ENCODE measurements around the gene RAB37. TPM values are rescaled to one million over a fixed set of nuclear protein-coding genes. Genes with fewer than 3 reads are reported as not detected.

Gene RAB37
- total RNA-seq, 4 donors from 2014 or later = 0.48 to 3.0 (median 1.4) TPM

DNA sequence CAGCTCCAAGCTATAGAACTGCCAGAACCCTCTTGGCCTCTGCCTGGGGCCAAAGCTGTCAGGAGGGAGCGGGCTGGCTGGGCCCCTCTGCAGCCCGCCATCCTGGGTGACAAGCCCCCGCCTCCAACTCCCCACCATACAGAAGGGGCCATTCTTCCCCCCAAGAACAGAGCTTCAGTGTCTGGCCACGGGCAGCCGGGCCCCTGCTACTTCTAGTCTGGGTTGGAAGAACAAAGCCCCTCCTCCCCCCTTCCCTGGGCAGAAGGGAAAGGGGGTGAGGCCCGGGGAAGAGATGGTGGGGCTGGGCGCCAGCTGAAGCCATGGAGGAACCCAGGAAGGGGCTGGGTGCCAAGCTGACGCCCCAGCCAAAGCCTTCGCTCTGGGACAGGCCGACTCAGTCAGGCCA lies 30.1 kb downstream of the RAB37 start:
- no peak for ATAC-seq (ENCODE audit: low FRiP score)
- no peak for TF ChIP-seq CTCF (IDR thresholded peaks at IDR 0.05)

GRCh38 chr17:74768069-74768762 lies 31.2 kb downstream of the RAB37 start:
- no peak for DNase-seq (ENCODE audit: low spot score)

More for the DNA sequence above, 30.1 kb downstream of the RAB37 start:
- no peak for DNase-seq (ENCODE audit: low spot score)

GRCh38 chr17:74768763-74769114 lies 31.7 kb downstream of the RAB37 start:
- ATAC-seq (ENCODE audit: low FRiP score) (no peak), DNase-seq (ENCODE audit: low spot score) (no peak)
- no peak for TF ChIP-seq CTCF (IDR thresholded peaks at IDR 0.05)

More at GRCh38 chr17:74768069-74768762, 31.2 kb downstream of the RAB37 start:
- no peak for ATAC-seq (ENCODE audit: low FRiP score)
- no peak for TF ChIP-seq CTCF (IDR thresholded peaks at IDR 0.05)

DNA sequence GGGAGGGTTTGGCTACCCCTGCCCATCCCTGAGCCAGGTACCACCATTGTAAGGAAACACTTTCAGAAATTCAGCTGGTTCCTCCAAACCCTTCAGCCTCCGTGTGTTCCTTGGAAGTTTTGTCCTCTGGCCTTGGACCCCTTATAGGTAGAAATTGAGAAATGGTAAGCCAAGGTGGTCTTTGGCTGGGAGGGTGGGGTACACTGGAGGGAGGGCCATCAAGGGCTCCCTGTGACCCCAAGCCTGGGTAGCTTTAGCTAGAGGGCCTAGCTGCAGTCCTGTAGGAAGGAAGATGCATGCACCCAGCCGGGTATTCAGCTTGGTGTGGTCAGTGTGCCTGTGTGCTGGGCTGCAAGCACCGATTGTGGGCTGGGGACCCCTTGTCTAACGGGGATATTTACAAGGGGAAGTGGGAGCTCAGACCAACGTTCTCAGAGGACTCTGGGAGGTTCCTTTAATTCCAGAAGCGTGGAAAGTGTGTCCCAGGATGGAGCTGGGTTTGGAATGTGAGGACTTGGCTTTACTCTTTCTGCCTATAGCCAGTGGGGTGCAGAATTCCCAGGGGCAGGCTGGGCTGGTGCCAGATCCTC lies 32.3 kb downstream of the RAB37 start:
- ATAC-seq (ENCODE audit: low FRiP score) = no peak
- DNase-seq (ENCODE audit: low spot score) = no peak
- no peak for TF ChIP-seq CTCF (IDR thresholded peaks at IDR 0.05)

DNA sequence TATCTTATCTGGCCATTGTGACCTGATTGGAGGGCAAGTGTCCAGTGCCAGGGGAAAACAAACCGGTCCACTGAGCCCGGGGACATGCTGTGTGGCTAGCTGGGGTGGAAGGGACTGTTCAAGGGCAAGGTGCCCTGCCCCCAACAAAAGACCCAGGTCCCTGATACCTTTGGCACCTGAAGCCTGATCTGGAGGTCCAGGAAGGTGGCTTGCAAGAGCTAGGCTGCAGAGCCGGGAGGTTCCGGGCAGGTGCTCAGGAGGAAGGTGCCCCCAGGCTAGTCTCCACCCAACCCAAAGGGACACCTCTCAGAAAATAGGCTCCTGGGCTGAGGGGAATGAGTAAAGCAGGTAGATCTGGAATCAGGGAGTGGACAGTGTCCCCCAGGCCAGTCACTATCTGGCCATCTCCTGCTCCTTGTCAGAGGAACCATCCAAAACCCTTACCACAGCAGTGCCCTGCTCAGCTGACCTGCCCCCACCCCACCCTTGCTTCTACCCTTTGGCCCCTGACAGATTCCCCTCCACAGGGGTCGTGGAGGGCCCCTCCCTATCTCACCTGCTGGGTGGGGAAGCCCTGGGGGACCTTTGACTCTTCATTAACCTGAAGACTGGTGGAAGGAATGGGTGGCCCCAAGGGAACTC lies 32.9 kb downstream of the RAB37 start:
- TF ChIP-seq CTCF (IDR thresholded peaks at IDR 0.05) = no peak
- DNase-seq (ENCODE audit: low spot score) (no peak), ATAC-seq (ENCODE audit: low FRiP score) (no peak)

DNA sequence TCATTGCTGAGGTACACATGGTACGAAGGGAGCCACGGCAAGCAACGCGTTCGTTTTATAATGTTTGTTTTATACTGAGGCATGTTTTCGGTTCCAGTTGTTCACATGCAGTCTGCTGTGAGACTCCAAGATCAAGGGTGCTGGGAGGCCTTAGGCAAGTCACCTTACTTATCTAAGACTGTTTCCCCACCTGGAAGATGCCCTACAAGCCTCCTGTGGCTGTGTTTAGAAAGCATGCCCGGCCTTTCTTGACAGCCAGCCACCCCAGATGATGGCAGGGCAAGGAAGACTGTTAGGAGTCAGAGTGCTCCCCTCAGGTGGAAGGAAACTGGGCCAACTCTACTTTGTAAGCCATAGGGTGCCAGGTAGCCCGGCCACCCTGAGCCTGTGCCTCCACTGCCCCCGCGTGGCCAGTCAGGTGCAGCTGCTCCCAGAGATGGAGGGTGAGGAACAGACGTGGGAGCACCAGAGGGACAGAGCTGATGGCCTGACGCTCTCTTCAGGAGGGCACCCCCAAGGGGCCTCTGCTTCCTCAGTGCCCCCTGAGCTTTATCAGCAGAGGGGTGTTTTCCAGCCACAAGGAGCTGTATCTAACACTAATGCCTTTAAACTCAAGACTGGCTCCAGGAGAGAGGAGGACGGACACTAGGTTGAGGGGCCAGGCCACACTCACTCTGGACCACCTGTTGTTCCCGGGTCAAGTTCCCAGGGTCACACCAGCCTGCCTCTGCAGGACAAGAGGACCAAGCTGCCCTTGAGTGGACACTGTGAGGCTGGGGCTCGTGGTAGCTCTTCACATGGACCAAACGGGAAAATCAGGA lies 33.7 kb downstream of the RAB37 start:
- no peak for ATAC-seq (ENCODE audit: low FRiP score)
- DNase-seq (ENCODE audit: low spot score) = peak; percentile 42

More for the DNA sequence above, 33.7 kb downstream of the RAB37 start:
- peak in 1 of 3 donors; percentile 32 for TF ChIP-seq CTCF (IDR thresholded peaks at IDR 0.05)

Data from omental fat pad (tissue), 4 donors.